Activated CD4-positive, alpha-beta T cell treated with anti-CD3 and anti-CD28 coated beads for 48 hours (primary cell): ENCODE results near the gene ZNF507.
"Not testable (repeated sequence)": the region's sequence is repeated elsewhere in the genome, so short reads cannot be mapped to it uniquely, and the experiment has no call there.

Source experiments
- DNase-seq: peaks from one replicate; pipeline ENCODE4 v3.0.0-alpha.2; 2020

Gene ZNF507

GRCh38 chr19:32372726-32373517 lies 27.5 kb downstream of the ZNF507 start:
- DNase-seq, result no peak

DNA sequence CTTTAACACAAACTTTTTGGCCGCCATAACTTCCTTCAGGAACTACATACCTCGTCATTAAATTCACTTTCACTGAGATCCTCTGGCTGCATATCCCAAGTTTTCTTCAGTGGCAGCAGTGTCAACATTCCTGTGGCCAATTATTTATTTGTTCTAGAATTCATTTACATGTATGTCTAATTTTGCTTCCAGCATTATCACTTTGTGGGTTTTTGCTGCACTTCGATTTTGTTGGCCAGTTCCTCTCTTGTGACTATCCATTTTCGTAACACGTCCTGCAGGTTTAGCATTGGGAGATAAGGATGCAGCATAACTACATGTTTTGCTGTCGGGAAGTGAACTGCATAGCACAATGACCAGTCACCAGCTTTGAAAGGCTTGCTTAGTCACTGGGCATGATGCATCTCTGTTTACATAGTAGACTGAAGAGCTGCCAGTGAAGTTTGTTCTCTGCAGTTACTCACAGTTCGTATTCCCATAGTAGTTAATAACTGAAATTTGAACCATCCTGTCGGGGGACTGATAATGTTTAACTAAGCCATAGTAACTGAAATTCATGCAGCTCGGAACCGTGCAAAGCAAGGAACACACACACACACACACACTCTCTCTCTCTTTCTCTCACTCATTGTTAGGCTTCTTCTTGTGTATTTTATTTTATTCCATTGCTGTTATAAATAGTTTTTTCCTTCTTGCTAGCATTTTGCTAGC lies 28.3 kb downstream of the ZNF507 start:
- DNase-seq, result no peak

GRCh38 chr19:32374362-32374761 lies 29.0 kb downstream of the ZNF507 start:
- DNase-seq, result not testable (repeated sequence)

GRCh38 chr19:32377088-32377487 lies 31.7 kb downstream of the ZNF507 start:
- DNase-seq, result not testable (repeated sequence)

DNA sequence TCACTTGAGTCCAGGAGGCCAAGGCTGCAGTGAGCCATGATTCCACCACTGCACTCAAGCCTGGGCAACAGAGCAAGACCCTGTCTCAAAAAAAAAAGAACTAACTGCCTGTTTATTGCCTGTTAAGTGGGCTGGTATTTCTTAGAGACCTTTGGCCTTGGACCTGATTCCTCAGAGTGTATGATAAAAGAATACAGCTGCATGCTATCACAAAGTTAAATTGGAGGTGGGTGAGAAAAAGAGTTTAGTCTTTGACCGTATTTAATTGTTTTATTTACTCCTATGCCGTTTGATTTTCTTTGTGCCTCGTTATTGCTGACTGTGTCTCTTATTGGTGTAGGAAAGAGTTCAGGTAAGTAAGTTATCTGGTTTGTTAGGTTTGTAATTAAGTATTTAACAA lies 34.9 kb downstream of the ZNF507 start:
- no peak for DNase-seq

DNA sequence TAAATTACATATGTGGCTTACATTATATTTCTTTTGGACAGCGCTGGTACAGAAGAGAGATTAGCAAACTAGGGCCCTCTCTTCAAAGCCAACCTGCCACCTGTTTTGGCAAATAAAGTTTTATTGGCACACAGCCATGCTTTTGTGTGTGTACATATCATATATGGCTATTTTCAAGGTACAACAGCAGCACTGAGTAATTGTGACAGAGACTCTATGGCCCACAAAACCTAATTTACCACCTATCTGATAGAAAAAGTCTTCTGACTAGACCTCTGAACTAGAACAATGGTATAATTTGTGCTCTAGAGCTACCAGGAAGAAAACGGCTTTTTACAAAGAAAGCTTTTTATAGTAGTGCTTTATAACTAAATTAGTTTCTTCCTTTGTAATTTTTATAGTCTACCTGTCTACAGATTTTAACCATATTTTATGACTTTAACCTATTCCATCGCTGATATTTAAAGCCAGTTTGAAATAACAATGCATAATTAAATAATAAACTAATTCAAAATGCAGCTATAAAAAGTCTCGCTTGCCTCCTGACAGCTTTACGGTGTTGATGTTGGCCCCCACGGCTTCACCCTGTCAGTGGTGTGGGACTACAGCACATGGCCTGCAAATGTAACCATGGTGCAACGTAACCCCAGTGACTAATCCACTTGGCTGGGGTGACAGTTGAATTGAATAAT lies 42.4 kb downstream of the ZNF507 start:
- DNase-seq, result no peak

- DNase-seq, result no peak
Measured at GRCh38 chr19:32388393-32388855, 43.0 kb downstream of the ZNF507 start.

DNA sequence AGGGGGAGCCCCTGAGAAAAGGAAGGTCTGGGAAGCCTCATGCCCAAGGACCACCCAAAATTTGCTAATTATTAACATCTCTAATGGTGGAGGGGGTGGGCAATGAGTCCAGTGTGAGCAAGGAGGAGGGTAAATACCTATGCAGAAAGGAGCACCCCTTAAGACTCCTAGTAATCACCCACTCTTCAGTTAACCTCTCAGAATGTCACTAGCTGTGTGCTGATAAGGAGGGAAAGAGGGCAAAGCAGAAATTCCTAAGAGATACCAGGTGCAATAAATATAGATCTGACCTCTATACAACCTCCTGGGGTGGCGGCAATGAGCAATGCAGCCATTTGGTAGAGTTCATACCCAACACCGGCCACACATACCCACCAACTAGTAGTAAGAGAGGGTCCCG lies 47.5 kb downstream of the ZNF507 start:
- DNase-seq, result no peak

GRCh38 chr19:32396046-32396652 lies 50.7 kb downstream of the ZNF507 start:
- DNase-seq, result peak; percentile 31

DNA sequence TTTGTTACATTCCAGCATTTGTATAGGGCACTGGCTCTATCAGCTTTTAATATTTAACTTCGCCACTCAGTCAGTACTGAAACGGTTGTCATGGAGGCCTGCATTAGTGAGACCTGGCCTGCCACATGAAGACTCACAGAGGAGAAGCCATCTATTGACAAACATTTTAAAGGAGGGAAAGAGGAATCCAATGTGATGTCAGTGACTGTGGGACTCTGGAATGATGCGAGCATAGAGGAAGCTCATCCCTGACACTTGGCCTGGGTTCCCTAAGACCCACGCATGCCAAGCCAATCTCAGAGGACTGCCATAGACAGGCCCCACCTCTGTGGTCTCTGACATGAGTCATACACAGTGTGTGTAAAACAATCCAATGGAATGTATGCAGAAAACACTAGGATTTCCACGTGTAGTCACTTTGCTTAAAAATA lies 52.3 kb downstream of the ZNF507 start:
- DNase-seq, result no peak

- no peak for DNase-seq
Measured at GRCh38 chr19:32401992-32402391, 56.6 kb downstream of the ZNF507 start.

- DNase-seq, result no peak
Measured at GRCh38 chr19:32403291-32403995, 58.0 kb downstream of the ZNF507 start.

- peak; percentile 16 for DNase-seq
Measured at GRCh38 chr19:32404213-32404932, 59.0 kb downstream of the ZNF507 start.

- no peak for DNase-seq
Measured at GRCh38 chr19:32404933-32405430, 59.6 kb downstream of the ZNF507 start.

DNA sequence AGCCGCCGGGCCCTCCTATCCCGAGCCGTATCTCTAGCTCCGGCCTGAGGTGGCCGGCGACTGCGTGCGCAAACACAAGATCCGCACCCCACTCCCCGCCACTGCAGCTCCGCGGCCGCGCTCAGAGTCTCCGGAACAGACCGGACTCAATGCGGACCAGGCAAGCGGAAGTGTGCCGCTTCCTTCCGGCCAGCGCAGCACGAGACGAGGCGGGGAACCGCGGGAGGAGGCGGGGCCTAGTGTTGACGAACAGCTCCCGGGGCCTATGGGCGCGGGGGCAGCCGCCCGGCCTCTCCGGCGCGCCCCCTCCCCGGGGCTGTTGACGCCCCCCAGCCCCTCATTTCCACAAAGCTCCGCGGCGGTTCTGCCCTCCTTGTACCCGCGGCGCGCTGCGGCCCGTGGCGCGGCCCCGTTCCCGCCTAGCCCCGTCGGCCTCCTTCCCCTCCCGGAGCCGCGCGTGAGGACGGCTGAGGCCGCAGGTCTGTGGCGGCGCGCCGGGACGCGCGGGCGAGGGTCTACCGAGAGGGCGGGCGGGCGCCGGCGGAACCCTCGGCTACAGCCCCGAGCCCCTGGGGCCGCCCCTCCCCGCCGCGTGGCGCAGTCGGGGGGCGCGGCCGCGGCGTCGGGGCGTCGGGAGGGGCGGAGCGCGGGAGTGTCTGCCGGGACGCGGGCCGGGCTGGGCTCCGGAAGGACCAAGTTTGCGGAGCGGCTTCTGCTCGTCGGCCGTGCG lies 60.2 kb downstream of the ZNF507 start, which contains the start of gene DPY19L3:
Gene DPY19L3 (plus strand): TSS at position 340 of the 730 bp plus-strand sequence. CDS start 2,484 bp downstream, outside the sequence.
- peak; percentile 95 for DNase-seq

DNA sequence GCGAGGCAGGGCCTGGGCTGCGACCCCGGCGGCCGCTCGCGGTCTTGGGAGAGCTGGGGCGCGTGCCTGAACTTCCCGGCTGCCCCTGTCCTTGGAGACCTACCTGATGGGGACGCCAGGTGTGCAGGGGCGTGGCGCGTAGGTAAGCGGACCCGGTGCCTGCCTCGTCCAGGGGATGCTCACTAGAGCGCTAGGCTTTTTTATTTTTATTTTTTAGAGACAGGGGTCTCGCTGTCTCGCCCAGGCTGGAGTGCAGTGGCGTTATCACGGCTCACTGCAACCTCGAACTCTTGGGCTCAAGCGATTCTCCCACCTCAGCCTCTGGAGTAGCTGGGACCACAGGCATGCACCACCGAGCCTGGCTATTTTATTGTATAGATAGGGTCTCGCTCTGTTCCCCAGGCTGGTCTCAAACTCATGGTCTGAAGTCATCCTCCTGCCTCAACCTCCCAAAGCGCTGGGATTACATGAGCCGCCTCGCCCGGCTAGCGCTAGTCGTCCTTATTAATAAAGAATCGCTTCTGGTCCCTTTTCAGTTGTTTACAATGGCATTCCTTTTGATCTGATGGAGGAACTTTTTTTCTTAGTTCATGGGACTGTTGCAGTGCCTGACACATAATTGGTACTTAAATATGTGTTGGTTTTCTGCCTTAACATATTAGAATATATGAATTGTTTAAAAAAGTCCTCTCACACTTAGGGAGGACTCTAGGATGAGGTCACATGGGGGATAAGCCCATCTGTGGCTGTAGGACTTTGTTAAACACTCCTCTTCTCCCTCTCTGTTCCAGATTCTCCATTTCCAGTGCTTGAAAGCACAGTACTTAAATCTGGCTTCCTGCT lies 61.0 kb downstream of the ZNF507 start:
- DNase-seq, result no peak

DNA sequence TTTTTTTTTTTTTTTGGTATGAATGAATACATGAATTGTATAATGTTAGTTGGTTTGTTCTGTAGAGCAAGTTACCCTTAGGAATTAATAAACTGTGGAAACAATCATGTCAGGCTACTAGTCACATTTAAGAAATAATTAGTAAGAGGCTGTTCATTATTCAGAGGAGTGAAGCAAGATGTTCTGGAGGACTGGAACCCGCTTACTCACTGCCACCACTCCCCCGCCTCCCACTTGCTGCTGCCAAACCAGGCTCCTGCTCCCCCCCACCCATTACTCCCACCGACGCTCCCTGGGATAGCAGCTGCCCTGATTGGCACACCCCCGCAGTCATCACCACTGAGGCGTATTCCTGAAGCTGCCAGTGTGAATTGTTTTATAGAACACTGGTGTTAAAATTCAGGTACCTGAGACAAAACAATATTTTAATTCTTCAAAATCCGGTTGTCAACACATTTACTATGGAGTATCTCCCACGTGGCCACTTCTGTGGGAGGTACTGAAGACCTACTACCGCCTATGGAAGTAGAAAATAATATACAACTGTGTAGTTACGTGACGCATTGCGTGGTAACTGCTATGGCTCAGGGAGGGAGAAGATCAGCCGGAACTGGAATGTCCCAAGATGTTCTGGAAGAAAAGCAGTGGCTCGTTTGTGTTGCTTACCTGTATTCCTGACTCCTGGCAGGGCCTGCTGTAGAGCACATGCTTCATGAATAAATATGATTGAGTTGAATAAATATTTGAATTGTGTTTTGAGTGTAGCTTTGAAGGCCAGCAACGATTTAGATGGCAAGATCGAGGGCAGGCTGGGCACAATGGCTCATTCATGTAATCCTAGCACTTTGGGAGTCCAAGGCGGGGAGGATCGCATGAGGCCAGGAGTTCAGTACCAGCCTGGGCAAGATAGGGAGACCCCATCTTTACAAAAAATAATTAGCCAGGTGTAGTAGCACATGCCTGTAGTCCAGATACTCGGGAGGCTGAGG lies 61.9 kb downstream of the ZNF507 start:
- DNase-seq, result no peak

DNA sequence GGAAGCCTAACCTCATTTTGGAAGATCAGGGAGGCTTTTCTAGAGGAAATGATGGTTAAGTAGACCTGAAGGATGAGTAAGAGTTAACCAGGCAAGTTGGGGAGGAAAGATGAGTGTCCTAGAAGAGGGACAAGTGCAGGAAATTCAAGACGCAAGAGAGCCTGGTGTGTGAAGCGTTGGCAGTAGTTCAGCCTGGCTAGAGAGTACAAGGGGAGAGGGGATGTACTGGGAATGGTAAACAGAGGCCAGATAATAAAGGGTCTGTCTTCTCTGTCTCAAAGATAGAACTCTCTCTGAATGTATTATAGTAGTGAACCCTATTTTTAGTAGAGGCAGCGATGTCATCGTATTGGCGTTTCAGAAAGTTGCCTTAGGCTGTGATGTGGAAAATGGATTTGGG lies 69.8 kb downstream of the ZNF507 start:
- DNase-seq, result no peak
